ENCODE results near the gene MAGEB1. TPM values are rescaled to one million over a fixed set of nuclear protein-coding genes. Genes with fewer than 3 reads are reported as not detected.

MAGEB1 gene
- total RNA-seq, 4 donors from 2014 or later = not detected

- intact Hi-C loops (cut with DNase I) = no loop called here
Measured at GRCh38 chrX:30282527-30282926, 35.6 kb downstream of the MAGEB1 start.

GRCh38 chrX:30283456-30284200, 36.7 kb downstream of the MAGEB1 start:
- TF ChIP-seq POLR2A (IDR thresholded peaks at IDR 0.05) = no peak
- no peak for TF ChIP-seq CTCF (IDR thresholded peaks at IDR 0.05)
- no peak overlapping the region for H3K27ac ChIP-seq
- intact Hi-C loops (cut with DNase I) = no loop called here
- no peak overlapping the region for H3K4me3 ChIP-seq (replicated peaks in 1 of 3)
- 56 to 82% methylated on average over 3 of the region's 3 CpGs for WGBS, 2 donors
- no peak for DNase-seq
- H3K4me1 ChIP-seq = no peaks in the 10 kb centered on the region
- H3K9me3 ChIP-seq = no peaks in the 10 kb centered on the region
- H3K27me3 ChIP-seq = no peaks in the 10 kb centered on the region
- no peaks in the 10 kb centered on the region for H3K36me3 ChIP-seq

More at GRCh38 chrX:30282527-30282926, 35.6 kb downstream of the MAGEB1 start:
- H3K4me1 ChIP-seq = no peaks in the 10 kb centered on the region
- no peak overlapping the region for H3K27ac ChIP-seq
- no peaks in the 10 kb centered on the region for H3K36me3 ChIP-seq
- no peak for TF ChIP-seq POLR2A (IDR thresholded peaks at IDR 0.05)
- no peaks in the 10 kb centered on the region for H3K27me3 ChIP-seq
- H3K9me3 ChIP-seq = no peaks in the 10 kb centered on the region
- H3K4me3 ChIP-seq (replicated peaks in 1 of 3) = no peak overlapping the region
- DNase-seq = no peak

- Histone ChIP-seq H3K27me3 (no peaks in the 10 kb centered on the region), H3K4me3 (replicated peaks in 1 of 3) (no peak overlapping the region), H3K27ac (no peak overlapping the region), H3K9me3 (no peaks in the 10 kb centered on the region), H3K36me3 (no peaks in the 10 kb centered on the region), H3K4me1 (no peaks in the 10 kb centered on the region)
- TF ChIP-seq CTCF (IDR thresholded peaks at IDR 0.05) = no peak
- no peak for TF ChIP-seq POLR2A (IDR thresholded peaks at IDR 0.05)
- intact Hi-C loops (cut with DNase I) = no loop called here
- 80% methylated on average over 5 of the region's 5 CpGs for WGBS, 2 donors
- DNase-seq = no peak
Measured at GRCh38 chrX:30296408-30297254, 49.7 kb downstream of the MAGEB1 start.

- Histone ChIP-seq H3K27ac (no peak overlapping the region), H3K4me3 (replicated peaks in 1 of 3) (no peak overlapping the region), H3K4me1 (no peaks in the 10 kb centered on the region), H3K36me3 (no peaks in the 10 kb centered on the region), H3K27me3 (no peaks in the 10 kb centered on the region), H3K9me3 (no peaks in the 10 kb centered on the region)
- intact Hi-C loops (cut with DNase I) = no loop called here
- TF ChIP-seq POLR2A (IDR thresholded peaks at IDR 0.05) (no peak), CTCF (IDR thresholded peaks at IDR 0.05) (no peak)
- no peak for DNase-seq
Measured at GRCh38 chrX:30301208-30301607, 54.3 kb downstream of the MAGEB1 start.

Other genes with a start within 250 kb of the MAGEB1 start
- under 1 TPM in 1 of 4 donors, not detected in 3; 0.27 TPM for gene MAGEB2, start 31.6 kb upstream of the MAGEB1 start, total RNA-seq
- not detected for gene MAGEB3, start 16.5 kb upstream of the MAGEB1 start, total RNA-seq
- gene MAGEB4, start 5.1 kb upstream of the MAGEB1 start, total RNA-seq = not detected
- gene NR0B1, start 62.2 kb downstream of the MAGEB1 start, total RNA-seq = under 1 TPM in 1 of 4 donors, not detected in 3; 0.13 TPM